Kidney (tissue), 11 donors: Measurements from ENCODE around the gene TSC2. TPM values are rescaled to one million over a fixed set of nuclear protein-coding genes. Genes with fewer than 3 reads are reported as not detected.
"Not testable (repeated sequence)": the region's sequence is repeated elsewhere in the genome, so short reads cannot be mapped to it uniquely, and the experiment has no call there.

Source experiments
- DNase-seq, 5 donors: peaks; one replicate each; pipeline ENCODE4 v3.0.0-alpha.2; 2013 to 2020
- FAIRE-seq: peaks from 2 replicates; lab custom pipeline; 2012; peaks lifted over from hg19 to GRCh38; lab: Jason Lieb, UNC
- H3K27ac ChIP-seq, 2 donors: one replicate each; pipeline ENCODE4 v1.7.0; 2013; ENCODE audit warnings: low read depth in 2 of 2, low read length in 2 of 2, inconsistent platforms in 1 of 2
- H3K27me3 ChIP-seq: one replicate; pipeline ENCODE4 v1.7.1; 2013; ENCODE audit warnings: low read length, inconsistent platforms; ENCODE audit not compliant: control insufficient read depth, insufficient read depth
- H3K36me3 ChIP-seq, 3 donors: one replicate each; pipeline versions ENCODE4 v1.7.0 to v1.7.1; 2013; ENCODE audit warnings: low read length in 3 of 3, control low read depth in 1 of 3, inconsistent platforms in 1 of 3; ENCODE audit not compliant: insufficient read depth in 3 of 3, control insufficient read depth in 2 of 3
- H3K4me1 ChIP-seq, 3 donors: one replicate each; pipeline versions ENCODE4 v1.7.0 to v1.7.1; 2013; ENCODE audit warnings: low read length in 3 of 3, inconsistent platforms in 1 of 3, low read depth in 1 of 3; ENCODE audit not compliant: control insufficient read depth in 2 of 3, insufficient read depth in 2 of 3
- H3K4me3 ChIP-seq, 3 donors: one replicate each; pipeline versions ENCODE4 v1.7.0 to v1.8.1; 2013; ENCODE audit warnings: low read length in 3 of 3, control low read depth in 1 of 3, inconsistent platforms in 1 of 3
- H3K9ac ChIP-seq, 3 donors: one replicate each; pipeline versions ENCODE4 v1.7.0 to v1.7.1; 2013; ENCODE audit warnings: low read length in 3 of 3, control low read depth in 1 of 3, inconsistent platforms in 1 of 3
- H3K9me3 ChIP-seq, 3 donors: one replicate each; pipeline versions ENCODE4 v1.7.0 to v1.7.1; 2013; ENCODE audit warnings: low read length in 3 of 3, control low read depth in 1 of 3, inconsistent platforms in 1 of 3; ENCODE audit not compliant: control insufficient read depth in 2 of 3, insufficient read depth in 1 of 3
- intact Hi-C: fragments of 100-400 bp; cut with DNase I; formaldehyde crosslinking; loops from one replicate; pipeline ENCODE4 v1.11.1; 2022
- polyA plus RNA-seq: library from polyadenylated mRNA; stranded (reverse); fragments of 350-450 nt; fragmentation: Illumina TruSeq; extraction: RNeasy Lipid Tissue Mini Kit (QIAGEN cat#74804); gene quantifications from one replicate; pipeline ENCODE4 v1.2.3, GENCODE V29; 2014; ENCODE audit warnings: low read depth, low replicate concordance; ENCODE audit not compliant: insufficient read depth
- total RNA-seq: library from RNA; stranded (reverse); fragmentation: NEBNext Ultra II Directional; extraction: Animal tissue kit (Norgen Biotek cat#: 25700); gene quantifications from one replicate; pipeline ENCODE4 v1.2.1, GENCODE V29; 2021
- donor health status: control.
- donor health status: control.
- donor health status: DM: yes; HTN: yes; CAD: no.
- donor health status: Normal renal cell carcinoma (clear cell type).

TSC2 gene
- total and polyA plus RNA-seq, 2 donors from 2014 or later: 40.0 to 151 TPM

DNA sequence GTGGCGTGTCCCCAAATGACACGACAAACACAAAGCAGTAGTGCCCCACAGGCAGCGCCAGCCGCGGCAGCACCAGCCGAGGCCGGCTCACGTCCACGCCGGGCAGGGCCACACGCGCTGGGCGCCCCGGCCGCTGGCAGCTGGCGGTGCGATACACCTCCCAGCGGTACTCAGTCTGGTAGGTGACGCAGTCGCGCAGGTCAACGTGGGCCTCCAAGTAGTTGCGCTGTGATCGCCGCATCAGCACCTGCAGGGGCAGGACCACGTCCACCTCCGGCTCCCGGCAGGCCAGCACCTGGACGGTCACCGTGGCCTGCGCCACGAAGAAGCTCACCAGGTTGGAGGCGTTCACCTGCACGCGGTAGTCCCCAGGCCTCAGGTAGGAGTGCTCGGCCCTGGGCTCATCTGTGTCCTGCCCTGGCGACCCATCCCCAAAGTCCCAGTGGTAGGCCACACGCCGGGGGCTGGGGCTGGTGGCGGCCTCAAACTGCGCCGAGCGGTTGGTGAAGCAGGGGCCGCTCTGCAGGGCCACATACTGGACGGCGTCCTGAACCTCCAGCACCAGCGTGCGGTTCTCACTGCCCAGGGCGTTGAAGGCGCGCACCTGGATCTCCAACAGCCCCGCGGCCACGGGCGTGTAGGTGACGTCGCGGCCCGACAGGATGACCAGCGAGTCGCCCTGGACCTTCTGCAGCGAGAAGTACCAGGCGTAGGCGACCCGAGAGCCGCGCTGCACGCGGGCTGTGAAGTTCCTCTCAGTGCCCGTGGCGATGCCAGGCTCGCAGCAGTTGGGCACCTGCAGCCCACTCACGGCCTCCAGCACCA is 60.9 kb downstream of the TSC2 start:
- H3K36me3 ChIP-seq, H3K4me1 ChIP-seq, intact Hi-C loops, H3K9me3 ChIP-seq, H3K27me3 ChIP-seq, H3K27ac ChIP-seq, H3K9ac ChIP-seq, H3K4me3 ChIP-seq, FAIRE-seq: not testable (repeated sequence)
- DNase-seq: peak in 1 of 5 donors; percentile 57

DNA sequence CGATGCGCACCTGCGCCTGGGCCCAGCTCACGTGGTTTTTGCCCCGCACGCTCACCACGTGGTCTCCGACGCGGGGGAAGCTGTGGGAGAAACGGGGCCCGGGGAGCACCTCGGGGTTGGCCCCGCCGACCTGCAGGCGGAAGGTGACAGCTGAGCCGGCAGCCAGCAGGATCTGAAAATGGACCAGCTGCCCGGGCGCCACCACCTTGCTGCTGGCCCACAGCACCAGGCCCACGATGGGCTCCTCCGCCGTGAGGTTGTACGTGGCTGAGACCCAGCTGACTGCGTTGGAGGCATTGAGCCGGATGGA is 61.4 kb downstream of the TSC2 start:
- H3K27ac ChIP-seq, H3K9ac ChIP-seq, H3K36me3 ChIP-seq, H3K27me3 ChIP-seq, H3K4me1 ChIP-seq, intact Hi-C loops, H3K9me3 ChIP-seq, H3K4me3 ChIP-seq, FAIRE-seq: not testable (repeated sequence)
- peak in 1 of 5 donors; percentile 66 for DNase-seq

DNA sequence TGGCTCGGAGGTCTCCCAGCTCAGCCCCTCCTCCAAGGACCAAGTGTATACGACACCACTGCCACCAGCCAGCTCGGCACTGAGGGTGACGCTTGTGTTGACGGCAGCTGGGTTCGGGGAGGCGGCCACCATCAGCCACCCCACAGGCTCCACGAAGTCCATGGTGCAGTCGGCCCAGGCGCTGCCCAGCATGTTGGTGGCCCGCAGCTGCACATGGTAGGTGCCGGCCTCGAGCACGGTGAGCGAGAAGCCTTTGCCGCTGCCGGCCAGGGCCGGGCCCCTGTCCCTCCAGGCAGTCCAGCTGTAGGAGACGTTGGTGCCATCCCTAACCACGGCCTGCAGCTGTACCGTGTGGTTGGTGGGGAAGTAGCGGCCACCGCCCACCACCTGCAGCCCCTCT is 62.1 kb downstream of the TSC2 start:
- H3K4me1 ChIP-seq, H3K4me3 ChIP-seq, H3K36me3 ChIP-seq, intact Hi-C loops, H3K9me3 ChIP-seq, H3K9ac ChIP-seq, H3K27me3 ChIP-seq, FAIRE-seq, H3K27ac ChIP-seq: not testable (repeated sequence)
- peak in 1 of 5 donors; percentile 51 for DNase-seq

DNA sequence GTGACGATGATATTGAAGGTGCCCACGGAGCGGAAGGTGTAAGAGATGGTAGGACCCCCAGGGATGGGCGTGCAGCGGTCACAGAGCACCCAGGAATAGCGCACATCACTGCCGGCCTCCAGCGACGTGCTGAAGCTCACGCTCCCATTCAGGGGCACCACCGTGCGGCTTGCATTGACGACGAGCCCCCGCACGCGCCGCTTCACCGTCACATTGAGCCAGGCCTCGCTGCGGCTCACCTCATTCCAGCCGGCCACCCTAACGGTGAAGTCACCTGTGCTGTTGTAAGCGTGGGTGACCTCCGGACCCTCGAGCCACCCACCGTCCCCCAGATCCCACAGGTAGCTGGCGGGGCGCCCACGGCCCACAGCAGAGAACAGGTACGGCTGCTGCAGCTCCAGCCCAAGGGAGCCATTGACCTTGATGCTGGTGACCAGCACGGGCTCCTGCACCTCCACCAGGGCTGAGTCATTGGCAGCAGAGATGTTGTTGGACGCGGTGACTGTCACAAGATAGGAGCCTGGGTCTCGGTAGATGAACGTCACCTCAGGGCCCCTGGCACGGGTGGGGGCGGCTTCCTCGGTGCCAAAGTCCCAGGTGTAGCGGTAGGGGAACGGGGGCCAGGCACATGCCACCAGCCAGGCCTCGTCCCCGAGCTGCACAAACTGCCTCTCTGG is 62.7 kb downstream of the TSC2 start:
- H3K36me3 ChIP-seq, H3K4me3 ChIP-seq, intact Hi-C loops, H3K4me1 ChIP-seq, H3K27me3 ChIP-seq, H3K9ac ChIP-seq, H3K27ac ChIP-seq, FAIRE-seq, H3K9me3 ChIP-seq: not testable (repeated sequence)
- peak in 1 of 5 donors; percentile 59 for DNase-seq

GRCh38 chr16:2111009-2111353 is 63.2 kb downstream of the TSC2 start:
- H3K27me3 ChIP-seq, FAIRE-seq, H3K4me3 ChIP-seq, H3K9ac ChIP-seq, H3K9me3 ChIP-seq, H3K36me3 ChIP-seq, H3K4me1 ChIP-seq, H3K27ac ChIP-seq, intact Hi-C loops: not testable (repeated sequence)
- peak in 1 of 5 donors; percentile 57 for DNase-seq

DNA sequence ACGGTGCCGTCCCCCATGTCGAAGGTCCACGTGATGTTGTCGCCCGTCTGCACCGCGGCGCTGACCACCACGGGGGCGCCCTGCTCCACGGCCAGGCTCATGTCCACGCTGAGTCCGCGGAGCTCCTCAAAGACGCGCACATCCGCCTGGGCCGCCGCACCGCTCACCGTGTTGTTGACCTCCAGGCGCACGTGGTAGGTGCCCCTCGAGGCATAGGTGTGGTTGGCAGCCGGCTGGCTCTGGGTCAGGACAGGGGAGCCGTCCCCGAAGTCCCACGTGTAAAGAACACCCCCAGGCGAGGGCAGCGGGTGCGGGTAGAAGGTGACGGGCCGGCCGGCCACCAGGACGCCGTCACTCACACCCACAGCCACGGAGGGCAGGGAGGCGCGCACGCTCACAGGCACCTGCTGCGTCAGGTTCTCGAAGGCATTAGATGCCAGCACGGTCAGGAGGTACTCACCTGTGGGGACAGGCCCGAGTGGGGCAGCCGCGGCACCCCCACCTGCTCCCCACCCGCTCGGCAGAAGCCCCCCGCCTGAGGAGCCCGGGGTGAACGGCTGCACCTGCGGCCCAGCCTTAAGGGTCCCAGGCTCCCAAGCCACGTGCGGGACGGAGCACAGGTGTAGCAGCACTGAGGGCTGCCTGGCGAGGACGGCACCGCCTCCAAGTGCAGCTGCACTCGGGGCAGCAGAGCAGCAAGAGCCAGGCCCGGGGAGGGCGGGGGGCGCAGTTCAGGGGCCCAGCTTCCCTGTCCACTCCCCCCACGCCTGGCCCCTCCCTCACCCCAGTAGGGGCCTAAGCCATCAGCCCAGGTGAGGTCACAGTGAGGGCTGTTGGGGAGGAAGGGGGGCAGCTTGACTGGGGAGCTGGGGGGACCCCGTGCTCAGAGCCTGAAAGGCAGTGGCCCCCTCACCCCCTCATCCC is 63.9 kb downstream of the TSC2 start:
- H3K27ac ChIP-seq, H3K4me1 ChIP-seq, H3K36me3 ChIP-seq, H3K4me3 ChIP-seq, intact Hi-C loops, FAIRE-seq, H3K9ac ChIP-seq, H3K27me3 ChIP-seq, H3K9me3 ChIP-seq: not testable (repeated sequence)
- DNase-seq: peak in 1 of 5 donors; percentile 69

GRCh38 chr16:2112539-2113106 is 64.8 kb downstream of the TSC2 start:
- FAIRE-seq, H3K9me3 ChIP-seq, H3K4me1 ChIP-seq, H3K27me3 ChIP-seq, H3K27ac ChIP-seq, H3K9ac ChIP-seq, H3K4me3 ChIP-seq, intact Hi-C loops, H3K36me3 ChIP-seq: not testable (repeated sequence)
- DNase-seq: peak in 1 of 5 donors; percentile 47
